ENCODE results near the gene HENMT1.

HENMT1 gene

GRCh38 chr1:108624069-108624468, 36.8 kb downstream of the HENMT1 start:
- TF ChIP-seq FOXP2 (optimal IDR thresholded peaks at IDR 0.05; ENCODE audit: borderline replicate concordance, extremely low read depth, extremely low read length, insufficient read depth): no peak
- no peak for TF ChIP-seq SIN3A (IDR thresholded peaks at IDR 0.05; ENCODE audit: borderline replicate concordance, insufficient read depth, low read length)

DNA sequence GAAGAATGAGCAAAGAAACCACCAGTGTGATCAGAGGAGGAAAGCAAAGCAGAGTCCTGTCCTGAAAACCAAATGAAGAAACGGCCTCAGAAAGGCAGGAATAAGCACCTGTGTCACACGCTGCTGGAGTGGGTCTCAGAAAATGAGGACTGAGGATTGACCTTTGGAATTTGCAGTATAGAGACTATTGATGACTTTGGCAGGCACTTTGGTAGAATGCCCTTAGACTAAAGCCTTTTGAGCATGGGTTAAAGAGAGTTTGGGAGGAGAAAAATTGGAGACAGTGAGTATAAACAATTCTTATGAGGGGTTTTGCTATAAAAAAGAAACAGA, 43.2 kb downstream of the HENMT1 start:
- TF ChIP-seq SIN3A (IDR thresholded peaks at IDR 0.05; ENCODE audit: borderline replicate concordance, insufficient read depth, low read length) (no peak), FOXP2 (optimal IDR thresholded peaks at IDR 0.05; ENCODE audit: borderline replicate concordance, extremely low read depth, extremely low read length, insufficient read depth) (no peak), REST (IDR thresholded peaks at IDR 0.05; ENCODE audit: insufficient read depth in 1 of 2, low read depth in 2 of 2, low read length in 2 of 2) (no peak), TAF1 (IDR thresholded peaks at IDR 0.05; ENCODE audit: borderline replicate concordance, insufficient read depth, low read length) (no peak), POLR2AphosphoS5 (IDR thresholded peaks at IDR 0.05; ENCODE audit: low read depth, low read length) (no peak)

- no peak for TF ChIP-seq TAF1 (IDR thresholded peaks at IDR 0.05; ENCODE audit: borderline replicate concordance, insufficient read depth, low read length)
- TF ChIP-seq SIN3A (IDR thresholded peaks at IDR 0.05; ENCODE audit: borderline replicate concordance, insufficient read depth, low read length): no peak
- no peak for TF ChIP-seq REST (IDR thresholded peaks at IDR 0.05; ENCODE audit: insufficient read depth in 1 of 2, low read depth in 2 of 2, low read length in 2 of 2)
- no peak for TF ChIP-seq POLR2AphosphoS5 (IDR thresholded peaks at IDR 0.05; ENCODE audit: low read depth, low read length)
- TF ChIP-seq FOXP2 (optimal IDR thresholded peaks at IDR 0.05; ENCODE audit: borderline replicate concordance, extremely low read depth, extremely low read length, insufficient read depth): no peak
Measured at GRCh38 chr1:108617008-108617723, 43.7 kb downstream of the HENMT1 start.

- TF ChIP-seq FOXP2 (optimal IDR thresholded peaks at IDR 0.05; ENCODE audit: borderline replicate concordance, extremely low read depth, extremely low read length, insufficient read depth): no peak
- no peak for TF ChIP-seq TAF1 (IDR thresholded peaks at IDR 0.05; ENCODE audit: borderline replicate concordance, insufficient read depth, low read length)
- no peak for TF ChIP-seq REST (IDR thresholded peaks at IDR 0.05; ENCODE audit: insufficient read depth in 1 of 2, low read depth in 2 of 2, low read length in 2 of 2)
- TF ChIP-seq POLR2AphosphoS5 (IDR thresholded peaks at IDR 0.05; ENCODE audit: low read depth, low read length): no peak
- no peak for TF ChIP-seq SIN3A (IDR thresholded peaks at IDR 0.05; ENCODE audit: borderline replicate concordance, insufficient read depth, low read length)
Measured at GRCh38 chr1:108615544-108615943, 45.3 kb downstream of the HENMT1 start.

- TF ChIP-seq POLR2AphosphoS5 (IDR thresholded peaks at IDR 0.05; ENCODE audit: low read depth, low read length): no peak
- TF ChIP-seq TAF1 (IDR thresholded peaks at IDR 0.05; ENCODE audit: borderline replicate concordance, insufficient read depth, low read length): no peak
- TF ChIP-seq FOXP2 (optimal IDR thresholded peaks at IDR 0.05; ENCODE audit: borderline replicate concordance, extremely low read depth, extremely low read length, insufficient read depth): no peak
- no peak for TF ChIP-seq REST (IDR thresholded peaks at IDR 0.05; ENCODE audit: insufficient read depth in 1 of 2, low read depth in 2 of 2, low read length in 2 of 2)
- no peak for TF ChIP-seq SIN3A (IDR thresholded peaks at IDR 0.05; ENCODE audit: borderline replicate concordance, insufficient read depth, low read length)
Measured at GRCh38 chr1:108612496-108612895, 48.4 kb downstream of the HENMT1 start.

Data from PFSK-1 (cell line).